Right ventricle myocardium superior (tissue), 1 donor: ENCODE results near the gene PCDH9. TPM values are rescaled to one million over a fixed set of nuclear protein-coding genes. Genes with fewer than 3 reads are reported as not detected.

ENCODE experiments used
- ATAC-seq: fragments of 200-7000 bp; cut with Tn5 transposase; one replicate; pipeline ENCODE4 v1.9.1; 2020; ENCODE audit warnings: mild to moderate bottlenecking; ENCODE audit not compliant: poor library complexity
- DNase-seq: peaks from one replicate; pipeline ENCODE4 v3.0.0-alpha.2; 2020
- intact Hi-C: fragments of 100-400 bp; cut with DNase I; formaldehyde crosslinking; loops from one replicate; pipeline ENCODE4 v1.11.2; 2022
- total RNA-seq: library from RNA; stranded (reverse); fragmentation: NEBNext Ultra II Directional; extraction: Animal tissue kit (Norgen Biotek cat#: 25700); gene quantifications from one replicate; pipeline ENCODE4 v1.2.1, GENCODE V29; 2021
- donor health status: DM: no; HTN: yes; CAD: no; lungs with severe emphysema.

The PCDH9 gene
- total RNA-seq, 1 donor from 2014 or later = 10.0 TPM

DNA sequence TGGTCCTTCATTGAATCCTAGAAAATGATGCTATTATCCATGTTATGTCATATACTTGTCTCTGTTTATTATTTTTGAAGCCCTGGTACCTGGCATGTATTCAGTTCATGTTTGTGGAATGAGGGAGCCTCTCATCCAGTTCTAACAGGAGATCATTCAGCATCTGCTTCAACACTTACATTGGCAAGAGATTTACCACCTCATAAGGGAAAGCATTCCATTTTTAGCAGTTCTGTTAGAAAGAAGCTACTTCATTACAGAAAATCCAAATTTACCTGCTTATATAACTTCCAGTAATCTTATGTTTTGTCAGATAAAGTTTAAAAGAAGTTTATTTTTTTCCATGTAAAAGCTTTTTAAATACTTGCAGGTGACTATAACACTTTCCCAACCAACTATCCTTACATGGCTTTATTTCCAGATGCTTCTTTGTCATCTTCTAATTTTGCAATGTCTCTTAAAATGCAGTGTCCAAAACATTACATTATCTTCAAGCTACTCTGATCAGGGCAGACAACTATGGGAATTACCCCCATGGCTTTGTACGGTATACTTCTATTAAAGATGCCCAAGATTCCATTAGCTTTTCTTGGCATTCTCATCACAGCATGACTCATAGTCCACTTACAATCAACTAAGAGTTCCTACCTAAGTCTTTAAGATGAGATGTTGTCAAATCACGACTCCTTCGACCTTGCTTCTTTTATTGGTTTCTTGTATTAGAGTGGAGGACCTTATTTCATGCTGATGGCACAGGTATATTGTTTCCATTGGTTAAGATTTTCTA lies 262.1 kb downstream of the PCDH9 start:
- intact Hi-C loops = no loop called here
- ATAC-seq (no peak), DNase-seq (no peak)

DNA sequence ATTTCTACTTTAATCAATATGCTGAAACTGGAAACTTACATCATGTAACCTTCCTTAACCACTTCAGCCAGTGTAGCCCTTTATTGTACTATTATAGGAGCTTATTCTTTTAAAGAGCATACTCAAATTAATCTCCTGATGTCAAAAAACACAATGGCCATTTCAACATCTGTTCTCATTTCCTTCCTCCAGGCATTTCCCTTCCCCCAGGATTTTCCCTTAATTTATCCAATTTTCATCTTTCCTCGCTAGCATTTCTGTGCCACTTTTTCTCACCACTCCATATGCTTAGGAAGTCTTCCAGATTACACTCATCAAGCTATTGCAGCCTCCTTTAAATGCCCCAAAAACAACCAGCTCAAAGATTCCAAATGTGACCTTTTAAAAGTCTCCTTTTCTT lies 265.0 kb downstream of the PCDH9 start:
- ATAC-seq (no peak), DNase-seq (no peak)
- intact Hi-C loops = no loop called here

DNA sequence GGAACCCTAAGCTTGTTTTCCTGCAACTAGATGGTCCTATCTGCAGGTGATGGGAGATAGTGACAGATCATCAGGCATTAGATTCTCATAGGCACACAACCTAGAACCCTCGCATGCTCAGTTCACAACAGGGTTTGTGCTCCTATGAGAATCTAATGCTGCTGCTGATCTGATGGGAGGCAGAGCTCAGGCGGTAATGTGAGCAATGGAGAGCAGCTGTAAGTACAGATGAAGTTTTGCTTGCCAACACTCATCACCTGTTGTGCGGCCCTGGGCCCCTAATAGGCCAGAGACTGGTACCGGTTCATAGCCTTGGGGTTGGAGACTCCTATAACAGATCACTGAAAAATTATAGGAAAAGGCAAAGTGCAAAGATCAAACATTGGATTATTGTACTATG lies 267.2 kb downstream of the PCDH9 start:
- ATAC-seq = no peak

DNA sequence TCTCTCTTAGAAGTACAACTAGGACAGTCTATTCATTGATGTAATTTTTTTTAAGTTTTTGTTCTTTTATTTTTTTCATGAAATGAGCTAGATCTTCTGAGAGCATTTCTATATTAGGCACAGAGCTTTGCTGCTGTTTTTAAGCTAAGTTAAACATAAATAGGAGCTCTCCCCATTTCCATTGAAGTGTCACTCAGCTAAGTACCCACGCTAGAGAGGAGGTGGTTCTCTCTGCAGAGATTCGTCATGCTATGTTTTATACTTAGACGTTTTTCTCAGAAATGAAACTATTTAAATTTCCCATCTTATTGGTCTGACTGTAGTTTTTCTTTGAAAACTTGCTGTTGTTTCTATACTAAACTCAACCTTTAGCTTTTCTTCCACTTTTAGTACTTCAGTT lies 271.5 kb downstream of the PCDH9 start:
- intact Hi-C loops = no loop called here
- DNase-seq (no peak), ATAC-seq (no peak)

More for the DNA sequence above, 267.2 kb downstream of the PCDH9 start:
- intact Hi-C loops = no loop called here
- no peak for DNase-seq

DNA sequence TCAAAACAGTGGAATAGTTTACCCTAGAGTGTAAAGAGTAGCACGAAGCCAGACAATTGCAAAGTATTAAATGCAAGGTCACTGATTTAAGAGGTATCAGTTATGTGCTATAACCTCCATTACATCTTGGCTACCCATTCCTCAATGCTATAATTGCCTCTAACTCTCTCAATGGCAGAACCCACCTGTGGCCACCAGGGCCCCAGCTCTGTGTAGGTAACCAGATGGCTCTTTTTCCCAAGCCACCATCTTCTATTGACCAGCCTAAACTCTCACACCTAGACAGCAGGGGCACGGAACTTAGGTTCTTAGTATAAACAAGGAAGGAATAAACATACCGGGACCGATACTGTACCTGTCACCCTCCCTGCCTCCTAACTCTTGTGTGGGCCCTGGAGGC lies 277.6 kb downstream of the PCDH9 start:
- intact Hi-C loops = no loop called here
- no peak for ATAC-seq
- DNase-seq = no peak

DNA sequence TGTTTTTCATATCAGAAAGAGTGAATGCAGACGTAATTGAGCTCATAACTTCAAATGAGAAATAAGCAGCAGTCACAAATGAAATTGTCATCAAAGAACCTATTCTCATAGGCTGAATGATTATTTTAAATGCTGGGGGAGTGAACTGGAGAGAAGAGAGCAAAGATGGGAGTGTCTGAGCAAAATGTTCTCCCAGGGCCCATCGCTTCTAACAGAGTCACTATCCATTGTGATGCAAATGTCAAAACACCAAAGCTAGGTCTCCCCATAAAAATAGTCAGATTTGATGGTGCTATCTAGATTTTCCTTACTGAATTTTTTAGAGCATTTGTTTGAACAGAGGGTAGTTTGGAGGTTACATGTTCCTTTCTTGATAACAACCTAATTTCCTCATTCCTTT lies 278.7 kb downstream of the PCDH9 start:
- intact Hi-C loops = no loop called here
- ATAC-seq = no peak
- DNase-seq = no peak

DNA sequence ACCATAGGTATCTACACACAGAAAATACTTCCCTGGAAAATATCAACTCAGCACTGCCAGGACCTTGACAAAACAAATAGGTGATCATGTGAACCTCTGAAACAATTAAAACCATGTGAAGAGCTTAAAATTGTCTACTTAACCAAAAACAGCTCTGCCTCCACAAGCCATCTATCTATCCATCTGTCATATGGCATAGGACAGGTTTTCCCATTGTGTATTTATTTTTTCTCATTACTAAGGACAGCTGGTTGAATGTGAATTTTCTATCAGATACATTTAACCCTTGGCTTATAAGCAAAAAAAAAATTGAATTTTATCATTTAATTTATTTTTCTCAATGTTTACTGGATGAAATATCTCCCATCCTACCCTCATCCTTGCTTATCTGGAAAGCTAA lies 279.5 kb downstream of the PCDH9 start:
- no peak for DNase-seq
- no peak for ATAC-seq
- intact Hi-C loops = no loop called here

DNA sequence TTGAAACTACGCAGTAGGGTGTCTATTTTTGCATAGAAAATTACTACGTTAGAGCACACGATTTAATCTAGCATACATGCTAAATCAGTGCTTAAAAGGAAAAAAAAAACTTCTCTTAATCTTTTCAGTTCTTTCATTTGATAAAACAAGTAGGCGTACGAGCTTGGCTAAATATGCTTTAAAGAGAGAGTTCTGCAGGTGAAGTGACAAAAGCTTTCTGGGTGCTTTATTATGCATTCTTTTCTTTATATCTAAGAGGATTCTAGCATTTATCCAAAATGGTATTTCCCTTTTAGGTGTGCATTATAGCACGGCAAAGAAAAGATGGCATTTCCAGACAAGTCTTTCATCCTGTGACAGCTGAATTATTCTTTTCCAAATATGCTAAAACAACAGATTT lies 281.2 kb downstream of the PCDH9 start:
- intact Hi-C loops = no loop called here
- ATAC-seq (no peak), DNase-seq (no peak)

DNA sequence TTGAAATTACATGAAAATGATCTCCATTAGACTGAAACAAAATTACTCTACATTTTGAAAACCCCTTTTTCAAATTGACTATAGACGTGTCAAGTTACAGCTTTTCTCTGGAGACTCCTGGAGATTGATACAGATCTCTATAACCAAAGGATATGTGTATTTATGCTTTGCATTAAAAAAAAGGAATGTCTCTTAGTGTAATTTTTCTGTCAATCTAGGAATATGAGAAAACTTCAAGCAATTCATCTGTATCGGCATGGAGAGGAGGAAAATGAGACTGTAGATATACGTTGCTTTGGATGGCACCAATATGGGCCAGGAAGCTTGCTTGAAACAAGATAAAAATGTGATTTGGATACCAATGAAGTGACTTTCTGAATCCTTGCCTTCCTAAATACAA lies 286.6 kb downstream of the PCDH9 start:
- DNase-seq (no peak), ATAC-seq (no peak)
- intact Hi-C loops = no loop called here

DNA sequence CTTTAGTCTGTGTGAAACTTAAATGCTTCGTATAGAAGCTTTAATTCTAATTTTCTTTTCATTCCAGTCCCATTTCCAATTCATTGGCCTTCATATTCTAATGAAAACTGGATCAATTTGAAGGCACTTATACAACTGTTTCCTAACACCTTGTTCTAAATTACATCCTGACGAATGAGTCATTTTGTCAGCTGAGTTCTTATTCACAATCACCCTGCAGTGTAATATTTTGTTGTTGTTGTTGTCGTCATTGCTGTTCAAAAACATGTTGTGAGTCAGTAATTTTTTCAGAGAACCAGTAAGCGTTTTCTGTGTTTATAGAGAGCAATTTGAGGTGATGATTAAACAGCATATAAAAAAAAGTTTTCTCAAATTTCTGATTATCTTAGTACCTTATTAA lies 290.0 kb downstream of the PCDH9 start:
- intact Hi-C loops = no loop called here
- DNase-seq (no peak), ATAC-seq (no peak)

DNA sequence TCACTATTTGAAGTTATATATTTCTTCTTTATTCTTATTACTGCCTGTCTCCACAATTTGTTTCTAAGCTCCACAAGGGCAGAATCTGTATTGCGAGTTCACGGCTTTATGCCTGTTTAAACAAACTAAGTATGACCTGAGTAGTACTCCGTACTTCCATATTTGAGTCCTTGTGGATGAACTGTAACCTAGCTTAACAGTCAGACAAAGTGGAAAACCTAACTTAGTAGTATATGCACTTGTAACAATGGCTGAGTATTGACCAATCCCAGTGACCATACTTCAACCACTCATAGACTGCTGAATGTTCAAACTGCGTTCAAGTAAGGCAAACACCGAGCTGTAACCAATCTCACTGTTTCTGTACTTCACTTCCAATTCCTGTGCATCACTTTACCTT lies 292.7 kb downstream of the PCDH9 start:
- intact Hi-C loops = no loop called here
- no peak for DNase-seq

DNA sequence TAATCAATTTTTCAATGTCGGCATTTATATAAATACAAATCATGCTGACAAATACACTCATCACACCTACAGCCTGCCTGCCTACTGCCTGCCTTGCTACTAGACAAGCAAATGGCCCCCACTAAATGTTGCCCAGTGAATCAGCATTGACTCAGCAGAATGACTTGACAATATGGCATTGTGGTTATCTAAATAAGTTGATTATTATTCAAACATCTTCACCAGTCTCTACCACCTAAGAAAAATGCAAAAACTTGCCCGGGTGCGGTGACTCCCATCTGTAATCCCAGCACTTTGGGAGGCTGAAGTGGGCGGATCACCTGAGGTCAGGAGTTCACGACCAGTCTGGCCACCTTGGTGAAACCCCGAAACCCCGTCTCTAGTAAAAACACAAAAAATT lies 296.1 kb downstream of the PCDH9 start:
- intact Hi-C loops = no loop called here
- ATAC-seq = no peak

More for the DNA sequence above, 292.7 kb downstream of the PCDH9 start:
- no peak for ATAC-seq

DNA sequence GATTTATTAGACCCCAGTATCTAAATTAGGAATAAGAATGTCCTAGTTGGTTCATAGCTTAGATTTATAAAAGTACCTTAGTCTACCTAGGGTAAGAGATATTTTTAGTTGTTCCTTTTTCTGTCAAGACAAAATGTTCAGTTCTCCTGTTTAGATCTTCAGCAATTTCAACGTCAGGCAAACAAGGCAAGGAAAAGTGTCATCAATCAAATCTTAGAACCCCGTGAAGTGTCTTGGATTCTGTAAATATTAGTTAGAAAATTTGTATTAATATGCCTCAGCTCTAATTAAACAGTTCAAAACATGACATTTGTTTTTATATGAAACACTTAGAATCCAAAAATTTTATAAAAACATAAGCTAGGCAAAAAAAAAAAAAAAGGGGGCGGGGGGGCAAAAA lies 296.6 kb downstream of the PCDH9 start:
- intact Hi-C loops = no loop called here
- ATAC-seq = no peak
- DNase-seq = no peak

More for the DNA sequence above, 296.1 kb downstream of the PCDH9 start:
- DNase-seq = no peak

DNA sequence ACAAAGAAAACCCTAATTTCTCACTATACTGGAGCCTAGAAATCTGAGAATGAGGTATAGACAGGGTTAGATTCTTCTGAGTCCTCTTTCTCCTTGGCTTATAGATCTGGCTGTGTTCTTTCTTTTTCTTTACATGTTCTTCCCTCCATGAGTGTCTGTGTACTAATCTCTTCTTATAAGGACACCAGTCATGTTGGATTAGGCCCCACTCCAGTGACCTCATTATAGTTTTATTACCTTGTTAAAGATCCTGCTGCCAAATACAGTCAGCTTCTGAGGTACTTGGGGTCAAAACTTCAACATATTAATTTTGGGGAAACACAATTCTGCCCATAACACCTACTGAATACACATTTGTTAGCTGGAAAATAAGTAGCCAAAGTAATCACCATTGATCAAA lies 302.6 kb downstream of the PCDH9 start:
- ATAC-seq (no peak), DNase-seq (no peak)
- intact Hi-C loops = no loop called here

DNA sequence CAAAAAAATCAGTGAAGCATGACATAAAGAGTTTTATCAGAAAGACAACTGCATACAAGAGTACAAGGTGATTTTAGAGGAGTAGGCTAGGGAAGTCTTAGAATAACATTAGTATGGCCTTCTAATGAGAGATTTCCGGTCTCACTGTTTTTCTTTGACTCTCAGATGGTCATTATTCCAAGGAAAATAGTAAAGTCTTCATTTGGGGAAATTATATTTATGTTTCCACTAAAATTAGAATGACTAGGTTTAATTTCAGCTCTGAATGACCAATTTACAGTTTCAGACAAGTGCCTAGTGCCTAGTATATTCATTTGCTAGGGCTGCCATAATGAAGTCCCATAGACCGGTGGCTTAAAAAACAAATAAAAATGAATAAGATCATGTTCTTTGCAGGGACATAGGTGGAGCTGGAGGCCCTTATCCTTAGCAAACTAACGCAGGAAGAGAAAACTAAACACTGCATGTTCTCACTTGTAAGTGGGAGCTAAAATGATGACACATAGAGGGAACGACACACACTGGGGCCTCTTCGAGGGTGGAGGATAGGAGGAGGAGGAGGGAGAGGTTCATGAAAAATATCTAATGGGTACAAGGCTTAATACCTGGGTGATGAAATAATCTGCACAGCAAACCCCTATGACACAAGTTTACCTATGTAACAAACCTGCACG lies 303.1 kb downstream of the PCDH9 start:
- ATAC-seq (no peak), DNase-seq (no peak)
- intact Hi-C loops = no loop called here

DNA sequence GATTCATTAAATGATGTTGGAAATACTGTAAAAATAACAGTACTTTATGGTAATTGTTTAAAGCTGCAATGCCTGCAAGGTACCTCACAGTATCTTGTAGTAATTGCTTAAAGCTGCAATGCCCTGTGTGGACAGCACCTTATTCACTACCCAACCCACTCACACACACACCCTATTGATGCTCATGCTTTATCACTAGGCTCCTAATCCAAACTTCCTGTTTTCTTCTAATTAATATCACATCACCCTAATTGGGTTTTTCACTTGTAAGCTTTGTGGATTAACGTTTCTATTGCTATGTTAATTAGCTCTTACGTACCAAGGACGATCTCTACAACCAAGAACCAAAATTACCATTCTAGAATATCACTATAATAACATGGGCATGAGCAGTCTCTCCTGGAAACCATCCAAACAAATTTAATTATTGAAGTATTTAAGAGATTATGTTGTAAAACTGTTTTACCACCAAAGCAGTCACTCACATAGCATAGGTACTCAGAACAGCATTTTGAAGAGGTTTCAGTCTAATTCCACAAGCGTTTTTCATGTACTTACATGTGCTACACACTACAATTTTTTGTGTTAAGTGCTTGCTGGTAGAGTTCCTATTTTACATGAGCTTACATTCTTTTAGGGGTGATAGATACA lies 303.8 kb downstream of the PCDH9 start:
- ATAC-seq = no peak
- DNase-seq = no peak
- intact Hi-C loops = no loop called here

DNA sequence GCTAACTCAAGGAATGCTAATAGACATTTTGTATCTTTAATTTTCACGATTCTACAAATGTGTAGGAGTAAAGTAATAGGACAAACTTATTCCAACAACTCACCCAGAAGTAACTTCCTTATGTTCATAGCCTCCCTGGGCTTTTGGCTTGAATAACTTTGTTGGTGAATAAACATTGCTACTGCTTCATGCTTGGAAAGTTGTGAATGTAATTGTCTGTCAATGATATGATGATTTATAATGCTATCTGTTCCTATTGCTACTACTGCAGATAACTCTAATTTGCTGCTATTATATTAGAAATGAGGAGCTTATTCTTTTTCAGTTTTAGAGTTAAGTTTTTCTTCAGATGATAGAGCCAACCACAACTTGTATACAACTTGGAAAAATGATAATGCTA lies 307.7 kb downstream of the PCDH9 start:
- DNase-seq (no peak), ATAC-seq (no peak)
- intact Hi-C loops = no loop called here

DNA sequence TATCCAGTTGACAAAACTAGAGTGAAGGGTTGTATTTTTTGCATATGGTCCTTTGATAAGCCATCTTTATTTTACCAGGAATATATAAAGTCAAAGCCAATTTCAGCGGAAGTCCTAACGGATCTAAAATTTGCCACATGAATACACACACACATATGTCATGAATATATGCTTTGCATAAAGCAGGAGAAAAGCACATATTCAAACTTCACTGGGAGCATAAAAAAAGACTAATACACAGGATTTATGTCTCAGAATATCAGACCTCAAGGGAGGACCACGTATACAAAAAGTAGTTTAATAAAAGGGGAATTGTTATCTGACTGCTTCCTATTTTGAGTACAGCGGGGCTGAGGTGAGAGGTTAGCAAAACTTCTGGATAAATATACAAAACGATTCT lies 308.7 kb downstream of the PCDH9 start:
- no peak for ATAC-seq
- intact Hi-C loops = no loop called here
- no peak for DNase-seq

DNA sequence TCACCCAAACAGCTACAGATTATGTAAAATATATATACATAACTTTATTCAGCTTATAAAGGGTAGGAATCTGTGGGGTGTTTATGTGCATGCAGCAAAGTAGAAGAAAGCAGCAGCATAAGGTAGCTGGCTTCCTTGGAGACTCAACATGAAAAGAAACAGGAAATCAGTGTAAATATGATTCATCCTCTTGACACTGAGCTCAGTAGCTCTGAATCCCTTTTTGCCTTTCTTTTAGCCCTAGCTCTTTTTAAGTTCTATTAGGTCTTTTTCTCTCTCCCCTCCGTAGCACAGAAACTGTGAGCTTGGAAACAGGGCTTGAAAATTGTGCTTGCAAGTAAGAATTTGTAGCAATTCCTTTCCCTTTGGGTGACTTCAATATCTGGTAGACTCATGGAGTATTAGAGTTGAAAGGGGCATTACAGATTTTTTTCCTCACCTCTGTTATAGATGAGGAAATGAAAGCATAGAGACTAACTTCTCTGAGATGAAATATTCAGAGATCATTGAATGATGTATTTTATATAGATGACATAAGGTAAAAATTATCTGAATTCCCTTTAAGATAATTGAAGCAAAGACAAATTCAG lies 314.4 kb downstream of the PCDH9 start:
- DNase-seq = no peak
- intact Hi-C loops = no loop called here
- no peak for ATAC-seq

DNA sequence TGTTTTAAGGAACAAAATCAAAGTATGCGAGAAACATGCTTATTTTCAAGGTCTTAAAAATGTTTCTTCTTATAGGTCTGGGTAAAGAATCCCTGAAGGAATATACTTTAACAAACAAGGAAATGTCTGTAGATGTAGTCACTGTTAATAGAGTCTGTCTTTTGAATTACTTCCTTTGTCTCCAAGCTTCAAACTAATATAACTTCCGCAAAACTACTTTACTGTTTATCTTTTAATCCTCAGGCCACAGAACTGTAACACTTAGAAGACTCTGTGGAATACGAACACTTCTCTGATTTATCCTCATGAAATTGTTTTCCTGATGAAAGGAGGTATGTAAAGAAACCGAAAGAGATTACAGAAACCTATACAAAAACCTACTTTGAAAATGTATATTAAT lies 316.0 kb downstream of the PCDH9 start:
- no peak for DNase-seq
- ATAC-seq = no peak

More for the DNA sequence above, 316.0 kb downstream of the PCDH9 start:
- intact Hi-C loops = no loop called here
